Memory B cell (primary cell): Measurements from ENCODE around the gene RAB17.

Experiments used
- ATAC-seq: fragments of 150-1000 bp; cut with Tn5 transposase; 2 replicates; pipeline ENCODE4 v1.10.0; 2021; ENCODE audit warnings: low read depth, mild to moderate bottlenecking, moderate library complexity
- DNase-seq, 2 donors: peaks; one replicate each; pipeline ENCODE4 v3.0.0; 2022; ENCODE audit warnings: low spot score in 2 of 2
- H3K27ac Mint-ChIP-seq: one replicate; pipeline ENCODE4 v1.8.0; 2022; ENCODE audit warnings: mild to moderate bottlenecking, moderate library complexity, mixed read lengths
- H3K27me3 Mint-ChIP-seq: one replicate; pipeline ENCODE4 v1.8.0; 2022; ENCODE audit warnings: mixed read lengths
- H3K36me3 Mint-ChIP-seq: one replicate; pipeline ENCODE4 v1.8.0; 2022; ENCODE audit warnings: mild to moderate bottlenecking, mixed read lengths
- H3K4me1 Mint-ChIP-seq: one replicate; pipeline ENCODE4 v1.8.0; 2022; ENCODE audit warnings: mixed read lengths
- H3K4me3 Mint-ChIP-seq: one replicate; pipeline ENCODE4 v1.8.0; 2022; ENCODE audit warnings: mild to moderate bottlenecking, moderate library complexity, mixed read lengths
- H3K9me3 Mint-ChIP-seq: one replicate; pipeline ENCODE4 v1.8.0; 2022; ENCODE audit warnings: mixed read lengths

RAB17 gene

GRCh38 chr2:237557633-237558015, 32.9 kb downstream of the RAB17 start:
- no peak overlapping the region for H3K4me3 Mint-ChIP-seq
- DNase-seq (no peak), ATAC-seq (no peak)
- no peaks in the 10 kb centered on the region for H3K4me1 Mint-ChIP-seq
- peaks cover 4% of the 10 kb centered on the region for H3K36me3 Mint-ChIP-seq
- peaks cover 19% of the 10 kb centered on the region for H3K27me3 Mint-ChIP-seq
- peaks cover 6% of the 10 kb centered on the region for H3K9me3 Mint-ChIP-seq
- H3K27ac Mint-ChIP-seq = no peak overlapping the region

DNA sequence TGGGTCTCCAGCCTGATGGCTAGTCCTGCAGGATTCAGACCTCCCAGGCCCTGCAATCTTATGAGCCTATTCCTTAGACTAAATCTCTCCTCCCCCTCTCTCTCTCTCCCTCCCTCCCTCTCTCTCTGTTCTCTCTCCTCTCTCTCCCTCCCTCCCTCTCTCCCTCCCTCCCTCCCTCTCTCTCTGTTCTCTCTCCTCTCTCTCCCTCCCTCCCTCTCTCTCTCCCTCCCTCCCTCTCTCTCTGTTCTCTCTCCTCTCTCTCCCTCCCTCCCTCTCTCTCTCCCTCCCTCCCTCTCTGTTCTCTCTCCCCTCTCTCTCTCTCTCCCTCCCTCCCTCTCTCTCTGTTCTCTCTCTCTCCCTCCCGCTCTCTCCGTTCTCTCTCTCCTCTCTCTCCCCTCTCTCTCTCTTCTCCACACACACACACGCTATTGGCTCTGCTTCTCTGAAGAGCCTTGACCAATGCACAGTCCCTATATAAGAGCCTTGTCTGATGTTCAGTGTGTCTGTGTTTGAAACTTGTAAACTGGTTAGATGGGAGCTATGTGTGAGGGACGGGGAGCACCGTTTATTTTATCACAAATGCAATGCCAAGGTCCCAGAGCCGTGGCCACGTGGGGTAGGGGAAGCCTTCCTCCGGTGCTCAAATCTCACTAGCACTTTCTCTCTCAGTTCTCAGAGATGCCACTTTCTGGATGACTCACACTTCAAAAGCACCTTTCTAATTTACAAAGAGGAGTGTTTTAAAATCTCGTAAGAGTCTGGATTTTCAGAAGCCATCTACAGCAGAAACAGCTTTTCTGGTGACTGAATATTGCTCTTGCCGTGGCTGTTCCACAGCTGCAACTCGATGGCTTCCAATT, 33.5 kb downstream of the RAB17 start:
- DNase-seq = no peak

DNA sequence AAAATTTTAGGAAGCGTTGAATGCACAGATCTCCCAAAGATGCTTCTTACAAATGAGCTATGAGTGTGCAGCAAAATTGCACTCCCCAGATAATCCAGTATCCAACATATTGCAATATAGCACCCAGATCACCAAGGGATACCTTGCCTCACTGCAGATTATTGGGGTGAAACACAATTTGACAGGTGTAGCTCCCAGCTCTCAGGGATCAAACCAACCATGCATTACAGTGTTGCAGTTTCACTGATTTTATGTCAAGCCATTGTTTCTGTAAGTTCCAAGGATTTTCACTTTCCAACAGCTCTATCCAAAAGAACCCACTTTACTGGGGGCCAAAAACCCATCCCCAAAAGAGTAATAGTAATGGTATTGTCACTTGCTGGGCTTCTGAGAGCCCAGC, 35.0 kb downstream of the RAB17 start:
- H3K4me3 Mint-ChIP-seq = no peak overlapping the region
- peaks cover 4% of the 10 kb centered on the region for H3K36me3 Mint-ChIP-seq
- H3K9me3 Mint-ChIP-seq = peaks cover 6% of the 10 kb centered on the region
- ATAC-seq (no peak), DNase-seq (no peak)
- H3K27ac Mint-ChIP-seq = no peak overlapping the region
- H3K4me1 Mint-ChIP-seq = no peaks in the 10 kb centered on the region
- peaks cover 18% of the 10 kb centered on the region for H3K27me3 Mint-ChIP-seq

More for the DNA sequence above, 33.5 kb downstream of the RAB17 start:
- no peak for ATAC-seq
- Mint-ChIP-seq H3K27ac (no peak overlapping the region), H3K4me3 (no peak overlapping the region), H3K36me3 (peaks cover 4% of the 10 kb centered on the region), H3K27me3 (peaks cover 18% of the 10 kb centered on the region), H3K4me1 (no peaks in the 10 kb centered on the region), H3K9me3 (peaks cover 6% of the 10 kb centered on the region)

DNA sequence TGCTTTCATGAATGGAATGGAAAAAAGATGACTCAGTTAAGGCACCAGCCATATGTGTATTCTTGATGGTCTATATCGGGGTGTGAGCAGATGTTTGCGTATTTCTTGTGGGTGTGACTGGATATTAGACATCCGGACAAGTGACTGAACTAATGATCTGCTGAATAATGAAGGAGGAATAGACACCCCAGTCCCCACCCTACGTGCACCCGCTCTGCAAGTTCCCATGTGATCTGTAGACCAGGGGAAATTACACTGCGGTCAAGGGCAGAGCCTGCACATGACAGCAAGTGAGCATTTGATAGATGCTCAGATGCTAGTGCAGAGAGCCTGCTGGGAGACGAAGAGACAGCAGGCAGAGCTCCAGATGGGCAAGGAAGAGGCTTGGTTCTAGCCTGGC, 36.6 kb downstream of the RAB17 start:
- ATAC-seq (no peak), DNase-seq (no peak)
- no peak overlapping the region for H3K27ac Mint-ChIP-seq
- peaks cover 4% of the 10 kb centered on the region for H3K36me3 Mint-ChIP-seq
- no peaks in the 10 kb centered on the region for H3K4me1 Mint-ChIP-seq
- H3K4me3 Mint-ChIP-seq = no peak overlapping the region
- peaks cover 13% of the 10 kb centered on the region for H3K27me3 Mint-ChIP-seq
- peaks cover 6% of the 10 kb centered on the region for H3K9me3 Mint-ChIP-seq

DNA sequence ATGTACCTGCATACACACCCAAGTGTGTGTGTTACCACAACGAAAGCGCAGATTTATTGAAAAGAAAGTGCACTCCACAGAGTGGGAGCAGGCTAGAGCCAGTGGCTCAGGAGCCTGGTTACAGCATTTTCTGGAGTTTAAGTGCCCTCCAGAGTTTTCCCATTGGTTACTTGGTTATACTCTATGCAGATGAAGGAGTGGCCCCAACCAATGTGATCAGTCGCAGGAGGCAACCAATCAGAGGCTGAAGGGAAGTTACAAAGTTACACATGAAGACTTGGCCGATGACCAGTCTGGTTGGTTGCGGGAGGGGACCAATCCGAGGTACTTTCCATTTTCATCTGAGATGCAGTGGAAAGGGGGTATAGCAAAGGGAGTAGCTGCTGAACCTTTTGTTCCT, 37.6 kb downstream of the RAB17 start:
- H3K9me3 Mint-ChIP-seq = peaks cover 6% of the 10 kb centered on the region
- H3K4me1 Mint-ChIP-seq = no peaks in the 10 kb centered on the region
- H3K36me3 Mint-ChIP-seq = peaks cover 4% of the 10 kb centered on the region
- H3K4me3 Mint-ChIP-seq = no peak overlapping the region
- no peak for ATAC-seq
- no peak for DNase-seq
- H3K27me3 Mint-ChIP-seq = peaks cover 12% of the 10 kb centered on the region
- no peak overlapping the region for H3K27ac Mint-ChIP-seq

- no peak overlapping the region for H3K27ac Mint-ChIP-seq
- ATAC-seq (no peak), DNase-seq (no peak)
- H3K4me3 Mint-ChIP-seq = no peak overlapping the region
- peaks cover 10% of the 10 kb centered on the region for H3K27me3 Mint-ChIP-seq
- H3K4me1 Mint-ChIP-seq = no peaks in the 10 kb centered on the region
- H3K9me3 Mint-ChIP-seq = peaks cover 2% of the 10 kb centered on the region
- peaks cover 2% of the 10 kb centered on the region for H3K36me3 Mint-ChIP-seq
These were observed 39.4 kb downstream of the RAB17 start for GRCh38 chr2:237551071-237551574.

DNA sequence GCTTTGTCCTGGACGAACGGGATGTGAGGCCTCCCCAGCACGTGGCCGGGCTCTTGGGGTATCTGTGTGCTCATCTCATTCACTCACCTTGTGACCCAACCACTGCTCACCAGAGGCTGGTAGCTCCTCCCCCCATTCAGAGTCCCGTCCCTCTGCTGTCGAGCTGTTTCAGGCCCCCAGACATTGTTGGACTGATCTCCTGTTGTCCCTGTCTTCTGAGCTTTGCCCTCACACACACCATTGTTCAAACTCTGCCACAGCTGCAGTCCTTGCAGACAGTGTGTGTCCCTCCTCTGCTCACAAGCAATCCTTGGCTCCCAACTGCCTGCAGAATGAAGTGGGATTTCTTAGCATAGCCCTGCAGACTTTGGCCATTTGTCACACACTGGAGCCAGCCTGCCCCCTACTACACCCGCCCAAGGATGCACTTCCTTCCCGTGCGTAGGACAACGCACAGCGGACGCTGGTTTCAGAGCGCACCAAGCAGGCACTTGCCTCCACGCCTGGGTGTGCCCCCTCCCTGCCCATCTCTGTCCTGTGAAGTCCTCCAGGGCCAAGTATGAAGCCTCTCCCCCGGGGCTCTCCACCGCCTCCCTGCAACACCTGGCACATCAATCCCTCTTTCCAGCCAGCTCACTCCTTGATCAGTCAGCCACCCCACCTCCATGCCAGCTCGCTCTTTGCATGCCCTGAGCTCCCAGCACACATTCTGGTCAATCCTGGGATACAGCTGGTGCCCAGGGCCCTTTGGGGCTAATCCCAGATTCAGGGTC, 40.7 kb downstream of the RAB17 start:
- no peak overlapping the region for H3K27ac Mint-ChIP-seq
- peaks cover 8% of the 10 kb centered on the region for H3K27me3 Mint-ChIP-seq
- H3K4me1 Mint-ChIP-seq = no peaks in the 10 kb centered on the region
- ATAC-seq = no peak
- no peaks in the 10 kb centered on the region for H3K9me3 Mint-ChIP-seq
- DNase-seq = no peak
- H3K4me3 Mint-ChIP-seq = no peak overlapping the region
- H3K36me3 Mint-ChIP-seq = no peaks in the 10 kb centered on the region

- H3K27ac Mint-ChIP-seq = no peak overlapping the region
- H3K4me3 Mint-ChIP-seq = no peak overlapping the region
- peaks cover 8% of the 10 kb centered on the region for H3K27me3 Mint-ChIP-seq
- no peak for ATAC-seq
- no peaks in the 10 kb centered on the region for H3K9me3 Mint-ChIP-seq
- H3K36me3 Mint-ChIP-seq = no peaks in the 10 kb centered on the region
- H3K4me1 Mint-ChIP-seq = no peaks in the 10 kb centered on the region
- no peak for DNase-seq
These were observed 41.3 kb downstream of the RAB17 start for GRCh38 chr2:237549216-237549615.

GRCh38 chr2:237547841-237548416, 42.6 kb downstream of the RAB17 start:
- Mint-ChIP-seq H3K9me3 (no peaks in the 10 kb centered on the region), H3K4me3 (no peak overlapping the region), H3K27ac (no peak overlapping the region), H3K36me3 (no peaks in the 10 kb centered on the region), H3K4me1 (no peaks in the 10 kb centered on the region), H3K27me3 (peaks cover 5% of the 10 kb centered on the region)
- ATAC-seq = no peak
- no peak for DNase-seq

GRCh38 chr2:237546876-237547395, 43.6 kb downstream of the RAB17 start:
- DNase-seq (no peak), ATAC-seq (no peak)
- Mint-ChIP-seq H3K27me3 (peaks cover 5% of the 10 kb centered on the region), H3K4me3 (no peak overlapping the region), H3K27ac (no peak overlapping the region), H3K36me3 (no peaks in the 10 kb centered on the region), H3K4me1 (no peaks in the 10 kb centered on the region), H3K9me3 (no peaks in the 10 kb centered on the region)

GRCh38 chr2:237546040-237546875, 44.3 kb downstream of the RAB17 start:
- DNase-seq (no peak), ATAC-seq (no peak)
- Mint-ChIP-seq H3K4me1 (no peaks in the 10 kb centered on the region), H3K27me3 (peaks cover 8% of the 10 kb centered on the region), H3K9me3 (no peaks in the 10 kb centered on the region), H3K36me3 (no peaks in the 10 kb centered on the region), H3K4me3 (no peak overlapping the region), H3K27ac (no peak overlapping the region)

DNA sequence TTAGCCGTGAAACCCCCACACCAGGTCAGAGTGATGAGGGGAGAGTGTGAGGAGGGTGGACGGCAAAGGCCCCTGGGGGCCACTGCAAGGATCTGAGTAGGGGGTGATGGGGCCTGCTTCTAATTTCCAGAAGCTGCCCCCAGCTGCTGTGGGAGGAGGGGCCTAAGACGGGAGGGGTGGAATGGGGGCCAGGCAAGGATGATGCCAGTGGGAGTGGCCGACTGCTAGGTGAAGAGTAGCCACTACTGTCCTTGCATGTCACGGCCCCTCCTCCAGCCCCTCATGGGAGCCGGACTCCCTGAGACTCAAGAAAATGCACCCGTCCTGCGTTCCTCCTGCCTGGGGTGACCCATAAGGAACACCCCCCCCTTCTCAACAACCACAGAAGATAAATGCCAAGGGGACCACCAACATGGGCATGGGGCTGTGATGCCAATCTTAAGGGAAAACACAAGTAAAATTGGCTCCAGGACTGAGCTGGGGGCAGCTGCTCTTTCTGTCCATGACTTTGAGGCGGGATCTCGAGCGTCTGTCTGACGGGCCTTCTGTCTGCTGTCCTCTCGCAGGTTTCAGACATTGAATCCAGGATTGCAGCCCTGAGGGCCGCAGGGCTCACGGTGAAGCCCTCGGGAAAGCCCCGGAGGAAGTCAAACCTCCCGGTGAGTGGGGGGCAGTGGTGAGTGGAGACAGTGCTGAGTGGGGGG, 48.4 kb downstream of the RAB17 start:
- Mint-ChIP-seq H3K9me3 (no peaks in the 10 kb centered on the region), H3K27me3 (peaks cover 14% of the 10 kb centered on the region), H3K4me1 (no peaks in the 10 kb centered on the region), H3K27ac (no peak overlapping the region), H3K4me3 (no peak overlapping the region), H3K36me3 (no peaks in the 10 kb centered on the region)
- DNase-seq (no peak), ATAC-seq (no peak)

DNA sequence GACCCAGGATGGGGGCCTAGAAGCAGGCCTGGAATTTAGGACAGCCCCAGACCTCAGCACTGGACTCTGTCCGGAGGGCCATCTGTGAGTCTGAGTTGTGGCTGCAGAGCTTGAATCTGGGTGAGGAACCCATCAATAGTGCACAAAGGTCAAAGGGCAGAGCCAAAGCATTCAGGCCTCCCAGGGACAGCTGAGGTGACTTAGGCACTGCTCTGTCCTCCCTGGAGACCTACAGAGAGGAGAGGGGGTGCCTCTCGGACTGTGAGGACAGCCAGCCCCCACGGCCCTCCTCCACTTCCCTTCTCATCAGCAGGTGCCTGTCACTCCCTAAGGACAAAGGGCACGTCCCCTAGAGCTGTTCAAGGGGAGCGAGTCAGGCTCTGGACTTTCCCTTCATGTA, 49.3 kb downstream of the RAB17 start:
- Mint-ChIP-seq H3K9me3 (no peaks in the 10 kb centered on the region), H3K36me3 (no peaks in the 10 kb centered on the region), H3K27ac (peak overlapping the region; percentile 7), H3K4me3 (no peak overlapping the region), H3K27me3 (peaks cover 13% of the 10 kb centered on the region), H3K4me1 (no peaks in the 10 kb centered on the region)
- no peak for DNase-seq
- ATAC-seq = no peak
